HG03039 (cell line): ENCODE measurements around the gene PML.

Source experiments
- ATAC-seq: cut with Tn5 transposase; IDR thresholded peaks from one replicate; pipeline ENCODE4 v1.9.1; 2021; ENCODE audit warnings: mild to moderate bottlenecking, moderate library complexity; ENCODE audit not compliant: unreplicated experiment

Gene PML, protein sequence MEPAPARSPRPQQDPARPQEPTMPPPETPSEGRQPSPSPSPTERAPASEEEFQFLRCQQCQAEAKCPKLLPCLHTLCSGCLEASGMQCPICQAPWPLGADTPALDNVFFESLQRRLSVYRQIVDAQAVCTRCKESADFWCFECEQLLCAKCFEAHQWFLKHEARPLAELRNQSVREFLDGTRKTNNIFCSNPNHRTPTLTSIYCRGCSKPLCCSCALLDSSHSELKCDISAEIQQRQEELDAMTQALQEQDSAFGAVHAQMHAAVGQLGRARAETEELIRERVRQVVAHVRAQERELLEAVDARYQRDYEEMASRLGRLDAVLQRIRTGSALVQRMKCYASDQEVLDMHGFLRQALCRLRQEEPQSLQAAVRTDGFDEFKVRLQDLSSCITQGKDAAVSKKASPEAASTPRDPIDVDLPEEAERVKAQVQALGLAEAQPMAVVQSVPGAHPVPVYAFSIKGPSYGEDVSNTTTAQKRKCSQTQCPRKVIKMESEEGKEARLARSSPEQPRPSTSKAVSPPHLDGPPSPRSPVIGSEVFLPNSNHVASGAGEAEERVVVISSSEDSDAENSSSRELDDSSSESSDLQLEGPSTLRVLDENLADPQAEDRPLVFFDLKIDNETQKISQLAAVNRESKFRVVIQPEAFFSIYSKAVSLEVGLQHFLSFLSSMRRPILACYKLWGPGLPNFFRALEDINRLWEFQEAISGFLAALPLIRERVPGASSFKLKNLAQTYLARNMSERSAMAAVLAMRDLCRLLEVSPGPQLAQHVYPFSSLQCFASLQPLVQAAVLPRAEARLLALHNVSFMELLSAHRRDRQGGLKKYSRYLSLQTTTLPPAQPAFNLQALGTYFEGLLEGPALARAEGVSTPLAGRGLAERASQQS

GRCh38 chr15:73994413-73994883 is at the start of gene PML:
TSS of gene PML (plus strand) at chr15:73994716. CDS start at chr15:73994813, 97 bp downstream.
- ATAC-seq: peak; percentile 70

- ATAC-seq: no peak
Measured at GRCh38 chr15:73945130-73945508, 49.4 kb upstream of the PML start.

- ATAC-seq: no peak
Measured at GRCh38 chr15:73946046-73946721, 48.3 kb upstream of the PML start.

- ATAC-seq: no peak
Measured at GRCh38 chr15:73946795-73947370, 47.6 kb upstream of the PML start.

DNA sequence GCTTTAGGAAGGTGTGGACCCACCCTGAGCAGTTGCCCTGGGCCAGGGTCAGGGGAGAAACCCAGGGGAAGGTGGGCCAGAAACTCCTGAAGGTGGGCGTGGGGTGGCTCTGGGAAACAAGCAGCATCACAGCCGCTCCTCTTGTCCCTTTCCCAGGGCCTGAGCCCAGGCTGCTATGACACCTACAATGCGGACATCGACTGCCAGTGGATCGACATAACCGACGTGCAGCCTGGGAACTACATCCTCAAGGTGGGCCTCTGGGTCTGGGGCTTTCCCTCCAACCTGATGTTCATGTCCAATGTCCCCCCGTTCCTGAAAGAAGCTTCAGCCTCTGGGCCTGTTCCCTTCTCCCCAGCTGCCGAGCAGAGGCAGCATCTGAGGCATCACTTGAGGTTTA is 46.9 kb upstream of the PML start:
- ATAC-seq: no peak

DNA sequence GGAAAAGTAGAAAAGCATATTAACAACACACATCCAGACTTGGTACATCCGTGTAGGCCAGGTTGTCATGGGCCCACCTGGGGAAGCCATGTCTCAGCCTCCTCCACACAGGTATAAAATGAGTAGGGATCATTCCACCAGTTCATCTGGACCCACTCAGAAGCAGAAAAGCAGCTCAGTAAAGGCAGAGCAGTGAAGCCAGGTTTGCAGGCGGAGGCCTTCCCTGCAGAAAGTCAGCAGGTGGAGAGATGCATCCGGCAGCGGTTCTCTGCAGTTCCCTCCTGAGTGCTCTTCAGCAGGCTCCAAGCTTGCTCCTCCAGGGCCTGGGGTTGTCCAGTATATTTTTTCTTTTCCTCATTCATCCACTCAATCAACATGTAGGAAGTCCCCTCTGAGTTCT is 46.1 kb upstream of the PML start:
- ATAC-seq: no peak

DNA sequence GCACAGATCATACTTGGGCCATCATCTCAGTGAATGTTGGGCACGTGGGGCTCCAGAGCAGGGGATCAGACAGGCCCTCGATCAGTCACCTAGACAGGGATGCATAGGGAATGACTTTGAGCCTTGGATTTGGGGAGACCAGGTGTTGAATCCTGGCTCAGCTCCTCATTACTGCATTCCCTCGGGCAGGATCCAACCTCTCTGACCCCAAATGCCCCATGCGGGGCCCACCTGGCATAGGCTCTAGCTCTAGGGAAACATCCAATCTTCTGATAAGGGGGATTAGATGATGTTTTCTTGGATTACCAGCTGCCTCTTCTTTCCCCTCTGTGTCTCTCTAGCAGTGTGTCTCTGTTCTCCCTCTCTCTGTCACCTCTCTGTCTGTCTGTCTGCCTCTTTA is 45.5 kb upstream of the PML start:
- no peak for ATAC-seq

DNA sequence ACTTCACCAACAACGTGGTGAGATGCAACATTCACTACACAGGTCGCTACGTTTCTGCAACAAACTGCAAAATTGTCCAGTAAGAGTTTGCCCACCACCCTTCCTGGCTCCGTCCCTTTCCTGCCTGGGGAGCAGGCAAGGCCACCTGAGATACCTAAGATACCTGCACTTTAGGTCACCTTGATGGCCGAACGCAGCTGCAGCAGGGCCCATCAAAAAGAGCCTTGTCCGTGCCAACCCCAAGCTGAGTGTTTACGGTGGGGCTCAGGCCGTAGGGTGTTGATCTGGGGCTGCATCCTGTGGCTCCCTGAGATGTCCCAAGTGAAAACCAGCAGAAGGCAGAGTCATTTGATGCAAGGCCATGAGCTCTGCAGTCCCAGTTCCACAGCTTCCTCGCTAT is 45.0 kb upstream of the PML start:
- ATAC-seq: no peak

GRCh38 chr15:73950479-73950830 is 44.1 kb upstream of the PML start:
- no peak for ATAC-seq

DNA sequence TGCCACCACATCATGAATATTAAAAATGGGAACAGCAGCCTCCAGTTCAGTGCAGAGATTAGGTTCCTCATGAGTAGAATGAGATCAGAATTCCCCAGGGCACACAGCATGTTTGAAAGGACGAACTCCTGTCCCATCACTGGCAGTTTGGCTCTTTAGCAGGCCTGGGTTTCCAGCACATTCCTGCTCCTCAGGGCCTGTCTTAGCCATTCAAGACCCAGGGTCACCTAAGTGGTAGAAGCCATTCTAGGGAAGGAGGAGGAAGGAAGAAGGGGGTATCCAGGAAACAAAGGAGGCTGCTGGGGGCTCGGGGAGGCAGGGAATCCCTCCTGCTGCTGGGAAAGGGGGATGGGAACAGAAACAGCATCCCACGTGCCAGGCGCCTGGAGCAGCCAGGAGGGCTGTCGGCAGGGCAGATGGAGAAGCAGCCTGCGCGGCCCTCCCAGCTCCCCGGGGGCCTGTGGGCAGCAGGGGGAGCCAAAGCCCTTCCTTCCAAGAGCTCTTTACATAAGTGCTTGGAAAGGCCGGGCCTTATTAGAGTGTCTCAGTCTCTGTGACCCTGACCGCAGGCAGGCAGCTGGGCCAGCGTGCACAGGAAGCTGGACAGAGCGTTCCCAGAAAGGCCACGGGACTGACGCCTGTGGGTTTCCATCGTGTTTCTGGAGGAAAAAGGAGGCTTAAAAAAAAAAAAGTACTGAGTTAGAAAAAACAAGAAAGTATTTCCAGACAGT is 43.5 kb upstream of the PML start:
- ATAC-seq: no peak

DNA sequence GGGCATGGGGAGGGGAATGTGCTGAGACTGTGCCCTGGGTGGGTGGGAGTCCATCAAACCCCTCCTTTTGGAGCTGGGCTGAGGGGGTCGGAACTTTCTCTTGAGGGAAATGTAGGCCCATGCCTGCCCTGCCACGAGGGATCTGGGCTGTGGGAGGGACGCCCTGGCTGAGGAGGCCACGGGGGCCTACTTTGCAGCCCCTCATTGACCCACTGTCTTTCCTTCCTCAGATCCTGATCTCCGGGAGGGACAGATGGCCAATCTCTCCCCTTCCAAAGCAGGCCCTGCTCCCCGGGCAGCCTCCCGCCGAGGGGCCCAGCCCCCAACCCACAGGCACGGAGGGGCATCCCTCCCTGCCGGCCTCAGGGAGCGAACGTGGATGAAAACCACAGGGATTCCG is 42.9 kb upstream of the PML start:
- ATAC-seq: no peak

DNA sequence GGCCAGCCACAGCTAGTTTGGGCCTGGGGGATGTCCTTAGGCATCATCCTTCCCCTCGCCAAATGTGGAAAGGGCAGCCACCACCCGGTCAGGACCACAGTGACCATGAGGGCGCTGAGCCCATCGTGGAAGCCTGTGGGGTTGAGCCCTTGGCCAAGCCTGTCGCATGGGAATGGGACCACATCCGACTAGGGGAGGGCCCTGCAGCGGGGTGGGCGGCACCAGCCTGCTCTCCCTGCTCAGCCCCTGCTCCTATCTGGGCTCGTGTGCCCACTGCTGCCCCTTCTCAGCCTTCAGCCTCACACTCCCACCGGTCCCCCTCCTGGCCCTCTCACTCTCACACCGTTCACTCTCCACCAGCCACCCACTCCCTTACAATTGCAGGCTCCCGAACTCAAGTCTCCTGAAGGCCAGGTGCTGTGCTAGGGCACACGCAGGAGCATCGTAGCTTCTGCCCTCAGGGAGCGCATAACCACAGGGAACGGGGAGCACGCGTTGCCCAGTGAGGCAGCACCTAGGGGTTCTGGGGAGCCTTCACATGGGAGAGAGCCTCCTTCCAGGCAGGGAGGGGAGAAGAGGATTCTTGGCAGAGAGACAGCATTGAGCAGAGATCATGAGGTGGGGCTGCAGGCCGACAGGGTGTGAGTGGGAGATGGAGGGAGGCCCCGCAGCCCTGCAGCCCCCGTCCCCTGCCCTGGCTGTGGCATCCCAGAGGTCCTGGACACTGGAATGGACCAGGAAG is 42.2 kb upstream of the PML start:
- no peak for ATAC-seq

GRCh38 chr15:73952913-73953750 is 41.4 kb upstream of the PML start:
- ATAC-seq: no peak

GRCh38 chr15:73954188-73955145 is 40.0 kb upstream of the PML start:
- no peak for ATAC-seq

DNA sequence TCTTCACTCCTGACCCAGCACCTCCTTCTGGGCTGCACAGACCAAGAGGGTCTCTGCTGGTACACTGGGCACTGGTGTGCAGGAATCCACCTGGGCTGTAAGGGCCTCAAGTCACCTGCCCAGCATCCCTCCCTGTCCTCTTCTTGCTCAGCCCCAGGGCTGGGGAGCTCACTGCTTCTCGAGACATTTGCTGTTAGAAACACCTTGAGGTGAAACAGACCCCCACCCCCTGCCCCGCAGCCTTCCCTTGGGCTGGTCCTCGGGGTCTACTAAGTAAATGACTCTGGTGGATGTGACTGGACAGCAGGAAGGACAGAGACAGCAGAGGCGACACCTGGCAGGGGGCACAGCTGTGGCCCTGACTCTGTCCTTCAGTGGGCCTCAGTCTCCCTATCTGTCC is 39.2 kb upstream of the PML start:
- no peak for ATAC-seq

DNA sequence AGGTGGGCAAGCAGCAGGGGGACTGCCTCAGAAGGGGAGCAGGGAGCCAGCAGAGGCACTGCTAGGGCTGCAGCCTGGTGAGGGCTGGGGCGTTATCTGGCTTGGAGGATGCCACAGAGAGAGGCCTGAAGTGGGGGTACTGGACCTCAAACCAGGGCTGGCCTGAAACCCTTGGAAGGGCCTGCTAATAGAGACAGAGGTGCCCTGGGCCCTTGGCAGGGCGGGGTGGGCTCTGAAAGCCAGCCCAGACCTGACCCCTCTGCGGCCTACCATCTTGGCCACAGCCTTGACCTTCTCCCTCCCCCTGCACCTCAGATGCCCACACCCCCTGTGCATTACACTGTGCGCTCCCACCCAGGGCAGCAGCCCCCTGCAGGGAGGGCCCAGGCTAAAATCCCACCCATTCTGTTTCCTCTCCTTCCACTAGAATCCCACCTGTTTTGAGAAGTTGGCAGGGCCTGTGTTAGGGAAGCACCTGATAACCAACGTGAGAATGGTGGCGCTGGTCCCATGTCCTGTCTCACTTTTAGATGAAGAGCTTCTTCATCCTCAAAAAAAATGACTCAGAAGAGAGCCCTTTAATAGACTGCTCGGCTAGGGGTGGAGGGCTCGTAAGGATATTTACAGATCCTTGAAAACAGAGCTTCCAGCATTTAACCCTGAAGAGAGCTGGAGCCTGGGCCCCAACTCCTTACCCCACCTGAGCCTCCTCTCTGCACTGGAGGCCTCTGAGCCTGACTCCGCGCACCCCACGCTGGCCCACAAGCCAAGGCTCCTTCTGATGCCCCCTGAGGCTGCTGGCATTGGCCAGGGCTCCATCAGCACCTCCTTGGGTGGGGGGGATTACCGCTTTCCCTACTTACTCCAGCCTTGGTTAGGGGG is 38.4 kb upstream of the PML start:
- ATAC-seq: no peak

DNA sequence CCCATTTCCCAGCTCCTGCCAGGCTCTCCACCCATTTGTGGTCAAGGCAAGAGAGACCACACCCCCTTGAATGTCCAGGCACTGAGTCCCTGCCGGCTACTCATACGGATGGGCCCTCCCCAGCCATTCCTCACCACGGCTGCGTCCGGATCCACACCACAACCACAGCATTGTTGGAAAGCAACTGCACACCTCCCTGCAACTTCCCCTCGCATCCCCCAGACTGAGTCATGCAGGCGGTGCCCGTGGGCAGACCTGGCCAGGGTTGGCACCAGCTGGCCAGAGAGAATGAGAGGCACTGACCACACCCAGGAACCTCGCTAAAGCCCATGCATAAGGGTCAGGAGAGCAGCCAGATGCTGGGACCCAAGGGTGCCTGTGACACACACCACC is 37.8 kb upstream of the PML start:
- ATAC-seq: no peak
